HT-29 (cell line): Measurements from ENCODE around the gene KAT2A. TPM values are rescaled to one million over a fixed set of nuclear protein-coding genes. Genes with fewer than 3 reads are reported as not detected.

Experiments
- total RNA-seq: library from RNA; depleted of rRNA; stranded (reverse); fragments of >200 nt; shearing (Covaris generic); gene quantifications from 2 replicates; pipeline ENCODE4 v1.2.3, GENCODE V29; 2014; rRNA removed

KAT2A gene
- total RNA-seq, 1 experiment from 2014 or later: 49.6 TPM

Other genes with a start within 250 kb of the KAT2A start
- gene ACLY, start 202.4 kb downstream of the KAT2A start, total RNA-seq: 185 and 194 TPM in 2 replicates
- gene ODAD4, start 190.8 kb downstream of the KAT2A start, total RNA-seq: 0.55 and 0.64 TPM in 2 replicates
- gene CNP, start 154.6 kb downstream of the KAT2A start, total RNA-seq: 73.2 and 88.3 TPM in 2 replicates
- 49.1 and 52.8 TPM in 2 replicates for gene DNAJC7, start 103.9 kb downstream of the KAT2A start, total RNA-seq
- 50.1 and 62.1 TPM in 2 replicates for gene NKIRAS2, start 101.3 kb downstream of the KAT2A start, total RNA-seq
- gene C17orf113, start 70.8 kb downstream of the KAT2A start, total RNA-seq: 3.6 and 3.7 TPM in 2 replicates
- gene ZNF385C, start 22.9 kb downstream of the KAT2A start, total RNA-seq: 0.08 and 0.37 TPM in 2 replicates
- gene DHX58, start 8.7 kb downstream of the KAT2A start, total RNA-seq: 9.1 and 9.7 TPM in 2 replicates
- gene HSPB9, start 1.4 kb upstream of the KAT2A start, total RNA-seq: not detected in 2 replicates
- gene RAB5C, start 33.6 kb upstream of the KAT2A start, total RNA-seq: 127 and 141 TPM in 2 replicates
- not detected in 2 replicates for gene KCNH4, start 59.8 kb upstream of the KAT2A start, total RNA-seq
- not detected in 2 replicates for gene HCRT, start 64.1 kb upstream of the KAT2A start, total RNA-seq
- 22.0 and 25.6 TPM in 2 replicates for gene GHDC, start 73.1 kb upstream of the KAT2A start, total RNA-seq
- 11.1 and 13.9 TPM in 2 replicates for gene STAT5B, start 155.0 kb upstream of the KAT2A start, total RNA-seq
- gene STAT5A, start 167.1 kb upstream of the KAT2A start, total RNA-seq: 11.3 and 11.7 TPM in 2 replicates